Measurements from ENCODE around the gene ABHD10.

DNA sequence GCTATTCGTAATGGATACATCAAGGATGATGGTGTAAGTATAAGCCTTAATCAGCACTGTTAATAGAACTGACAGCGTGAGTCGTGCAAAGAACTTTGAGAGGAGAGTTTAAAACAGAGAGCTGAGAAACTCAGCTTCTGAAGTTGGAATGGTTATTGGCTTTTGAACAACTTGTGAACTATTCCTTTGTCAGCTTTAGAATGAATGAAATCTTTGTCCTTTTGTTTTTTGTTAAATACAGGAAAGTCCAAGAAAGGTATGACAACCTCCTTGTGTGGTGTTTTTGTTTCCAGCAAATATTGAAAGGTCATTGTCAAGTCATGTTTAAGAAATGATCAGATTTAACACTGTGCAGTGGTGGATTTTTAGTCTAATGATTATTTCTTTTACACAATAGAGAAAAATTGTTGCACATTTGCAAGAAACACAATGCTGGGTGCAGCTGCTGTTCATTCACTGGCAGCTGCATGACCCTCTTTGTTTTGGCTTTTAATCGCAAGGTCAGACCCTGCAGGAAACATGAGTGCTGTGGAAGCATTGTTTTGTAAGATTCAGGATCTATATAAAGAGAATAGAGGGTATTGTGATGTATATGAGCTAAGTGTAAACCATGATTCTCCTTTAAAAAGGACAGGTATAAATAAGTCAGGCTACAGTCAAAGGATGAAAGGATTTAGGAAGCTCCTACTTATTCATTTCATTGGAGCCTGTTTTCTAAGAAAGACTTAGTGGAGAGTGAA is 21.7 kb upstream of the ABHD10 start:
- TF ChIP-seq CTCF (IDR thresholded peaks at IDR 0.05; ENCODE audit: borderline replicate concordance, extremely low read depth, low read length, poor library complexity, severe bottlenecking) = no peak
- no peak for TF ChIP-seq EZH2 (IDR thresholded peaks at IDR 0.05; ENCODE audit: borderline replicate concordance, low read depth, low read length, severe bottlenecking)

Measured in DND-41 (cell line).